Epithelial cell of esophagus (primary cell): ENCODE measurements around the gene NIPA2.
"Not testable (repeated sequence)": the region's sequence is repeated elsewhere in the genome, so short reads cannot be mapped to it uniquely, and the experiment has no call there.

ENCODE experiments used
- DNase-seq: peaks from one replicate; pipeline ENCODE4 v3.0.0; 2010; ENCODE audit warnings: low read depth
- H3K4me3 ChIP-seq: 2 replicates; pipeline ENCODE4 v1.5.1; 2011; ENCODE audit warnings: mild to moderate bottlenecking, low read length, control low read depth
- TF ChIP-seq, protein P1 (sequence below): IDR thresholded peaks from 2 replicates; pipeline ENCODE4 v1.5.1; 2011; ENCODE audit warnings: low read depth, mild to moderate bottlenecking, low read length, control low read depth, inconsistent platforms; ENCODE audit not compliant: insufficient read depth; ENCODE audit errors: missing control alignments

NIPA2 gene

DNA sequence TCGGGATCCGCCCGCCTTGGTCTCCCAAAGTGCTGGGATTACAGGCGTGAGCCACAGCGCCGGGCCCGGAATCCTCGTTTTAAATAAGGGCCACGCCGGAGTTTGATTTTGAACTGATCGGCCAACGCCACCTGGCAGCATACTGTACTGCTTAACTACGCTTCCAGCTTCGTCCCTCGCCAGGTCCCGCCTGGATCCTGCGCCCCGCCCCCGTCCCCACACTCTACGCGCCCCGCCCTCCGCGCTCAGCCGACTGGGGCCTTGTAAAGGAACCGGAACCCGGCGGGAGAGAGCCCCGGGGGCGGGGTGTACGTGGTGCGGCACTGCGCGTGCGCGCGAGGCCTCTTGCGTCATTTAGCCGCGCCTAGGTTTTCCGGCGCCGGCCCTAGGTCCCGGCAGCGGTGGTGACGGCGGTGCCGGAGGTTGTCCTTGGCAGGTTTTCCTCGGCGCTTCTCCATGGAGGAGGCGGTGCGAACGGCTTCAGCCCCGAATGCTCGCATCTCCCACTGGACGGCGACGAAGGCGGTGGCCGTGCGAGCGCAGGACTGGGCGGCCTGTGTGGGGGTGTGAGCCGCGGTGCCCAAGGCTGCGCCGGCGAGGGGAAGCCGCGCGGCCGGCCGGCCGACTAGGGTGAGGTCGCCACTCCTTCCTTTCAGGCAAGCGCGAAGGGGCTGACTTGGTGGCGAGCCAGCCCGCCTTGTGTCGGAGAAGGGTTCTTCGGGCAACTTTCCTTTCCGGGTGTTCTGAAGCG, at the start of gene NIPA2:
Gene NIPA2 (plus strand): TSS at position 375 of the 751 bp plus-strand sequence. CDS start 13,066 bp downstream, outside the sequence.
- peak within 1 kb of the TSS; percentile 86 for H3K4me3 ChIP-seq
- DNase-seq = peak; percentile 98
- TF ChIP-seq, protein P1, sequence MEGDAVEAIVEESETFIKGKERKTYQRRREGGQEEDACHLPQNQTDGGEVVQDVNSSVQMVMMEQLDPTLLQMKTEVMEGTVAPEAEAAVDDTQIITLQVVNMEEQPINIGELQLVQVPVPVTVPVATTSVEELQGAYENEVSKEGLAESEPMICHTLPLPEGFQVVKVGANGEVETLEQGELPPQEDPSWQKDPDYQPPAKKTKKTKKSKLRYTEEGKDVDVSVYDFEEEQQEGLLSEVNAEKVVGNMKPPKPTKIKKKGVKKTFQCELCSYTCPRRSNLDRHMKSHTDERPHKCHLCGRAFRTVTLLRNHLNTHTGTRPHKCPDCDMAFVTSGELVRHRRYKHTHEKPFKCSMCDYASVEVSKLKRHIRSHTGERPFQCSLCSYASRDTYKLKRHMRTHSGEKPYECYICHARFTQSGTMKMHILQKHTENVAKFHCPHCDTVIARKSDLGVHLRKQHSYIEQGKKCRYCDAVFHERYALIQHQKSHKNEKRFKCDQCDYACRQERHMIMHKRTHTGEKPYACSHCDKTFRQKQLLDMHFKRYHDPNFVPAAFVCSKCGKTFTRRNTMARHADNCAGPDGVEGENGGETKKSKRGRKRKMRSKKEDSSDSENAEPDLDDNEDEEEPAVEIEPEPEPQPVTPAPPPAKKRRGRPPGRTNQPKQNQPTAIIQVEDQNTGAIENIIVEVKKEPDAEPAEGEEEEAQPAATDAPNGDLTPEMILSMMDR = peak; percentile 11

DNA sequence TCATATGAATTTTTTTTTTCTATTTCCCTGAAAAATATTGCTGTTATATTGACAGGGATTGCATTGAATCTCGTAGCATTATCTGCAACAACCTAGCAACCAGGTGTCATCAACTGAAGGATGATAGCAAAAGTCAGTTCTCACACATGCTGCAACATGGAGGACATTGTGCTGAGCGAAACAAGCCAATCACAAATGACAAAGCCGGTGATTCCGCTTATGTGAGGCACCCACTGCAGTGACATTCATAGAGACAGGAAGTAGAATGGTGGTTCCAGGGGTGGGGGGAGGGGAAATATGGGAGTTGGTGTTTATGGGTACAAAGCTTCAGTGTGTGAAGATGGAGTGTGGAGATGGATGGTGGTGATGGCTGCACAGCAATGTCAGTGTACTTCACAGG, 44.4 kb upstream of the NIPA2 start:
- TF ChIP-seq, protein P1 = no peak
- no peak for DNase-seq
- H3K4me3 ChIP-seq = no peak overlapping the region

DNA sequence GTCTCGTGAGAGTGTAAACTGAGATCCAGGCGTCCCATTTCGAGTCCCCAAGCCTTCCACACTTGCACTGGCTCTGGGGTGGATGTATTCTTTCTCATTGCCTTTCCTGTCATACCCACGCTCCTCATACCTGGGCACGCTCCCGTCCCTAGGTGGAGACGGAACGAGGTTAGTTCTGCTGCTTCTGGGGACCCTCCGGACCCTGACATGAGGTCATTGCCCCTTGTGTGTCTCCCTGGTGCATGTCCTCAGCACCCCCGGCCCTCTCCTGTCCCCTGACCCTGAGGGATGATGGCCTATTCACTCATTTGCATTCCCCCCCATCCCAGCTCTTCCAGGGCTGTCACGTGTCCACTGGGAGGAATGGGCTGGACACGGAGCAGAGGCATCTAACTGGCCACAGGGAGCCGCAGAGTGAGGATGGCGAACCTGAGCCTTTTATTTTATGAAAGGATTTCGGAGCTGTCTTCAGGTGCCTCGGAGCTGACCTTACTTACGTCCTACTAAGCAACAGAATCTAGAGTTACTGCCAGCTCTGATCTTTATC, 43.8 kb upstream of the NIPA2 start:
- TF ChIP-seq, protein P1 = no peak
- no peak for DNase-seq
- no peak overlapping the region for H3K4me3 ChIP-seq

DNA sequence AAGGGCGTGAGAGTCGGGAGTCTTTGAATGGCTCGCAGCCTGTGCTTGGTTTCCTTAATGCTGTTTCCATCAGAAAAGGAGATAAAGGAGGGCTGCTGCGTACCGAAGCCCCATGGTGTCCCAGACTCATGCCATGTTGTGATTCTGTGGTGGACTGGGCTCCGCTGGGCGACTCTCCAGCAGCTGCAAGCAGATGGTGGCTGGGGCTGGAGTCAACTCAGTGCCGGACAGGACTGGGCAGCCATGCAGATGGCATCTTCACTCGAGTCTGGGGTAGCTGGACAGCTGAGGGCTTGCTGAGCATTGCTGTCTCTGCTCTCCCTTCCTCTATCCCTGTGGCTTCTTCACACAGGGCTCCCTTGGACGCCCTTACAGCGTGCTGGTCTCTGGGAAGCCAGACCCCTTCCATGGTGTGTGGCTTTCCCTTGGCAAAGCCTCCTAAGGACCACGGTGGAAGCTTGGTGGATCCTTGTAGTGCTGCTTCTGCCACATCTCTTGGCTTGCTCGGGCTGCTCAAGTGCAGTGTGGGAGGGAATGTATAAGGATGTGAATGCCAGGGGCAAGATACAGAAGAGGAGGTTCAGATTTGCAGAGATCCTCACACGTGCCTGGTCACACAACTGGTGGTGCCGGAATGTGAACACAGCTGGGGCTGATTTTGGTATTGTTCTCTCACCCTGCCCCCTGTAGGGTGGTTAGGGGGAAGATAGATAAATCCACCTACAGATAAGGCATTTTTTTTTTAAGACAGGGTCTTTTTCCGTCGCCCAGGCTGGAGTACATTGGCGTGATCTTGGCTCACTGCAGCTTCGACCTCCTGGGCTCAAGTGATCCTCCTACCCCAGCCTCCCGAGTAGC, 43.0 kb upstream of the NIPA2 start:
- TF ChIP-seq, protein P1 = no peak
- H3K4me3 ChIP-seq = no peak overlapping the region
- no peak for DNase-seq

DNA sequence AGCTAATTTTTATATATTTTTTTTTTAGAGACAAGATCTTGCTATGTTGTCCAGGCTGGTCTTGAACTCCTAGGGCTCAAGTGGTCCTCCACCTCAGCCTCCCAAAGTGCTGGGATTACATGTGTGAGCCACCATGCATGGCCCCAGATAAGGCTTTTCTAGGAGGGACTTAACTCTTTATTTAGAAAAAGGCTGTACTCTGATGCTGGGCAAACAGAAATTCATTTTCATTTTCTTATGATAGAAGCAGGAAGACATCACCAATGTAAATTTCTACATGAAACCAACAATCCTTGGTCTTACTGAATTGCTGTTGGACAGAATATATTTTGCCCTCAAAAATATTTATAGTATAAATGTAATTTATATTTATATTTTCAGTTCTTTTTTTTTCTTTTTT, 42.4 kb upstream of the NIPA2 start:
- no peak for DNase-seq
- TF ChIP-seq, protein P1 = no peak
- no peak overlapping the region for H3K4me3 ChIP-seq

DNA sequence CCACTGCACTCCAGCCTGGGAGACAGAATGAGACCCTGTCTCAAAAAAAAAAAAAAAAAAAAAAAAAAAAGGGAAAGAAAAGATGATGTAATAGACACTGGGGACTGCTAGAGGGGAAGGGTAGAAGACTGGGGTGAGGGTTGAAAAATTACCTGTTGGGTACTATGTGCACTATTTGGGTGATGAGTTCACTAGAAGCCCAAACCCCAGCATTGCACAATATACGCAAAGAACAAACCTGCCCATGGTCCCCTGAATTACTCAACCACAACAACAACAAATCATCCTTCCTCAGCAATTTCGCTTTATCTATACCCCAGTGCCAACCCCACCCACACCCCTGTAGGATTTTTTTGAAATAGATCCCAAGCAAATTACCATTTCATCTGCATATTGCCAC, 38.6 kb upstream of the NIPA2 start:
- DNase-seq = no peak
- H3K4me3 ChIP-seq = no peak overlapping the region
- TF ChIP-seq, protein P1 = no peak

DNA sequence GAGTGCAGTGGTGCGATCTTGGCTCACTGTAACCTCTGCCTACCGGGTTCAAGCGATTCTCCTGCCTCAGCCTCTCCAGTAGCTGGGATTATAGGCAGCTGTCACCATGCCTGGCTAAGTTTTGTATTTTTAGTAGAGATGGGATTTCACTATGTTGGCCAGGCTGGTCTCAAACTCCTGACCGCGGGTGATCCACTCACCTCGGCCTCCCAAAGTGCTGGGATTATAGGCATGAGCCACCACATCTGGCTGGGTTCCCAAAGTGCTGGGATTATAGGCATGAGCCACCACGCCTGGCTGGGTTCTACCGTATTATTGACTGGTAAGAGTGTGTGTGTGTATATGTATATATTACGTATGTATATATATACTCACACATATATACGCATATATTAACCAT, 35.5 kb upstream of the NIPA2 start:
- not testable (repeated sequence) for H3K4me3 ChIP-seq, DNase-seq
